Endothelial cell (in vitro differentiated cells): ENCODE results near the gene FKBP6. TPM values are rescaled to one million over a fixed set of nuclear protein-coding genes. Genes with fewer than 3 reads are reported as not detected.
"Not testable (repeated sequence)": the region's sequence is repeated elsewhere in the genome, so short reads cannot be mapped to it uniquely, and the experiment has no call there.

Source experiments
- DNase-seq: peaks from one replicate; pipeline ENCODE4 v3.0.0; 2021; ENCODE audit warnings: low spot score
- H3K27ac Mint-ChIP-seq: one replicate; pipeline ENCODE4 v1.8.0; 2021; ENCODE audit warnings: mixed read lengths, inconsistent platforms; ENCODE audit not compliant: unreplicated experiment
- H3K27me3 Mint-ChIP-seq: one replicate; pipeline ENCODE4 v1.8.0; 2021; ENCODE audit warnings: mild to moderate bottlenecking, moderate library complexity, mixed read lengths, inconsistent platforms; ENCODE audit not compliant: unreplicated experiment
- H3K36me3 Mint-ChIP-seq: one replicate; pipeline ENCODE4 v1.8.0; 2021; ENCODE audit warnings: mild to moderate bottlenecking, low read depth, mixed read lengths, inconsistent platforms; ENCODE audit not compliant: unreplicated experiment
- H3K4me1 Mint-ChIP-seq: one replicate; pipeline ENCODE4 v1.8.0; 2021; ENCODE audit warnings: mild to moderate bottlenecking, mixed read lengths, inconsistent platforms; ENCODE audit not compliant: unreplicated experiment
- H3K4me3 Mint-ChIP-seq: one replicate; pipeline ENCODE4 v1.8.0; 2021; ENCODE audit warnings: mild to moderate bottlenecking, mixed read lengths, inconsistent platforms; ENCODE audit not compliant: unreplicated experiment
- H3K9me3 Mint-ChIP-seq: one replicate; pipeline ENCODE4 v1.8.0; 2021; ENCODE audit warnings: mixed read lengths, inconsistent platforms; ENCODE audit not compliant: unreplicated experiment
- CTCF ChIP-seq: fragments of 200-600 bp; sonication (generic); IDR thresholded peaks from one replicate; pipeline ENCODE4 v1.5.0; 2021; ENCODE audit warnings: antibody characterized with exemption; ENCODE audit not compliant: unreplicated experiment
- long read RNA-seq: library from polyadenylated mRNA; unstranded; transcript quantifications from one replicate; pipeline ENCODE4 v2.0.0, GENCODE V29; 2020; ENCODE audit not compliant: unreplicated experiment
- total RNA-seq: library from RNA; stranded (reverse); fragmentation: NEBNext Ultra II Directional; extraction: Animal tissue kit (Norgen Biotek cat#: 25700); gene quantifications from one replicate; pipeline ENCODE4 v1.2.1, GENCODE V29; 2021; ENCODE audit not compliant: unreplicated experiment

FKBP6 gene
- not detected for total RNA-seq
- long read RNA-seq: 0 reads

- H3K36me3 Mint-ChIP-seq, H3K27me3 Mint-ChIP-seq, H3K9me3 Mint-ChIP-seq, DNase-seq, H3K4me3 Mint-ChIP-seq, H3K27ac Mint-ChIP-seq: not testable (repeated sequence)
- H3K4me1 Mint-ChIP-seq: peaks cover 14% of the 10 kb centered on the region
Observed at GRCh38 chr7:73327922-73328321, at the start of gene FKBP6, which contains the start of gene TRIM50. FKBP6 (plus strand) TSS chr7:73328161; CDS start chr7:73328429, 268 bp downstream. TRIM50 (minus strand) TSS chr7:73328082; CDS start chr7:73324787, 3,295 bp downstream.

- not testable (repeated sequence) for H3K27ac Mint-ChIP-seq, H3K27me3 Mint-ChIP-seq, DNase-seq, H3K4me1 Mint-ChIP-seq, H3K36me3 Mint-ChIP-seq, H3K4me3 Mint-ChIP-seq, H3K9me3 Mint-ChIP-seq
Observed at GRCh38 chr7:73297235-73297634, 30.7 kb upstream of the FKBP6 start.

- H3K4me1 Mint-ChIP-seq, H3K9me3 Mint-ChIP-seq, H3K4me3 Mint-ChIP-seq, DNase-seq, H3K27ac Mint-ChIP-seq, H3K27me3 Mint-ChIP-seq, H3K36me3 Mint-ChIP-seq: not testable (repeated sequence)
Observed at GRCh38 chr7:73297706-73298105, 30.3 kb upstream of the FKBP6 start.

- not testable (repeated sequence) for H3K9me3 Mint-ChIP-seq, DNase-seq
Observed at GRCh38 chr7:73299812-73300211, 28.1 kb upstream of the FKBP6 start.

GRCh38 chr7:73301108-73301507 is 26.9 kb upstream of the FKBP6 start:
- H3K9me3 Mint-ChIP-seq, H3K4me3 Mint-ChIP-seq: not testable (repeated sequence)

More at GRCh38 chr7:73299812-73300211, 28.1 kb upstream of the FKBP6 start:
- H3K27me3 Mint-ChIP-seq, H3K4me3 Mint-ChIP-seq, H3K4me1 Mint-ChIP-seq, H3K36me3 Mint-ChIP-seq, H3K27ac Mint-ChIP-seq: not testable (repeated sequence)

GRCh38 chr7:73302846-73303245 is 25.1 kb upstream of the FKBP6 start:
- H3K4me1 Mint-ChIP-seq, H3K9me3 Mint-ChIP-seq, H3K27ac Mint-ChIP-seq, DNase-seq, H3K27me3 Mint-ChIP-seq, H3K4me3 Mint-ChIP-seq: not testable (repeated sequence)
- peaks cover 10% of the 10 kb centered on the region for H3K36me3 Mint-ChIP-seq

More at GRCh38 chr7:73301108-73301507, 26.9 kb upstream of the FKBP6 start:
- not testable (repeated sequence) for H3K36me3 Mint-ChIP-seq, H3K27ac Mint-ChIP-seq, H3K4me1 Mint-ChIP-seq, H3K27me3 Mint-ChIP-seq, DNase-seq

GRCh38 chr7:73303546-73303945 is 24.4 kb upstream of the FKBP6 start:
- Mint-ChIP-seq H3K36me3 (peaks cover 11% of the 10 kb centered on the region), H3K27me3 (peaks cover 6% of the 10 kb centered on the region), H3K9me3 (no peaks in the 10 kb centered on the region), H3K27ac (no peak overlapping the region), H3K4me1 (peaks cover 6% of the 10 kb centered on the region), H3K4me3 (no peak overlapping the region)
- no peak for DNase-seq
- TF ChIP-seq CTCF: no peak

GRCh38 chr7:73304071-73304470 is 23.9 kb upstream of the FKBP6 start:
- no peak for DNase-seq
- Mint-ChIP-seq H3K4me3 (no peak overlapping the region), H3K9me3 (no peaks in the 10 kb centered on the region), H3K4me1 (peaks cover 6% of the 10 kb centered on the region), H3K27ac (no peak overlapping the region), H3K27me3 (peaks cover 7% of the 10 kb centered on the region), H3K36me3 (peaks cover 14% of the 10 kb centered on the region)
- TF ChIP-seq CTCF: no peak

GRCh38 chr7:73304612-73305387 is 23.2 kb upstream of the FKBP6 start:
- H3K27me3 Mint-ChIP-seq, H3K9me3 Mint-ChIP-seq, H3K27ac Mint-ChIP-seq, H3K4me3 Mint-ChIP-seq, H3K4me1 Mint-ChIP-seq, DNase-seq: not testable (repeated sequence)
- peaks cover 14% of the 10 kb centered on the region for H3K36me3 Mint-ChIP-seq
